Measurements from ENCODE around the gene PPFIBP1. TPM values are rescaled to one million over a fixed set of nuclear protein-coding genes. Genes with fewer than 3 reads are reported as not detected.

PPFIBP1 gene
- polyA plus RNA-seq, 4 donors = 4.9 to 29.3 (median 12.7) TPM

DNA sequence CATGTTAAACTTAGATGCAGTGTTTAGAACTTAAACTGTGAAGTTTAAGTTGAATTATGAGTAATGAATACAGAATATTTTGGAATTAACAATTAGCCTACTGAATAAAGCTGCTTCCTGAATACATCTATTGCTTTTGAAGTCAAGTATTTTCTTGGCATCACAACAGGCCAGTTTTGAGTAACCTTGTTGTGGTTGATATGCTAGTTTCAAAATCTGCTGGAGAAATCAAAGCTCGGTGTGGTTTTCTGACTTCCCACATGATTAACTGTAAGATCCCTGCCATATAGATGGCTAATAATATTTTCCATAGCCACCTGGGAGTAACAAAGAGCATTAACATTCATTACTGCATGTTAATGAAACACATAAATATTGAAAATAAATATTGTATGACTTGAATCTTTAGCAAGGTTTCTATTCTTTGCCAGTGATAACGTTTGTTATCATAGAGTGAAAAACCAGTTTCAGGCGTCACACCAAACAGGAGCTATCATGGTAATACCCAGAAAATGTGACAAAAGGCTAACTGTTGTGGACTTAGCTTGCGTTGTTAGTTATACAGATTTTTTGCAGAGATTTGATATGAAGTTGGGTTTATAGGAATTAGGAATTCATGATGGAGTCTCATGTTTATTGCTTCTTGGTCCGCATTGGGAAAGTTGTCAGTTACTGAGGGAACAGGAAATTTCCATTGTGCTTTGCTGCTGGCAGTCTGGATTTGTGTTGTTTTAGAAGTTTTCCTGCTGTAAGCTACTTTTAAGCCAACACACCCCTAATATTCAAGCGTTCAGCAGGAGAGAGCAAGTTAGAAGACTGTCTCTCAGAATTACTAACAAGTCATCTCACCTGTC lies 32.1 kb downstream of the PPFIBP1 start:
- Histone ChIP-seq H3K4me1 (ENCODE audit: control insufficient read depth in 3 of 3, insufficient read depth in 2 of 3, low read depth in 1 of 3, low read length in 2 of 3) (peaks cover 0 to 5% (median under 1%) of the 10 kb centered on the region in 3 donors), H3K36me3 (ENCODE audit: control insufficient read depth in 3 of 3, insufficient read depth in 2 of 3, low read depth in 1 of 3, low read length in 3 of 3) (no peaks in the 10 kb centered on the region), H3K27ac (ENCODE audit: low read depth in 1 of 3, low read length in 2 of 3) (peak overlapping the region in 1 of 3 donors; percentile 41), H3K27me3 (ENCODE audit: control insufficient read depth in 3 of 3, insufficient read depth in 3 of 3, low read length in 3 of 3) (no peaks in the 10 kb centered on the region), H3K9me3 (ENCODE audit: control insufficient read depth in 2 of 2, insufficient read depth in 1 of 2, low read depth in 1 of 2, low read length in 1 of 2) (no peaks in the 10 kb centered on the region), H3K4me3 (ENCODE audit: low read depth in 1 of 3, low read length in 3 of 3) (no peak overlapping the region)
- FAIRE-seq (no peak), DNase-seq (no peak)
- 54 to 76% (median 67%) methylated on average over 6 of the region's 6 CpGs for WGBS, 3 donors

DNA sequence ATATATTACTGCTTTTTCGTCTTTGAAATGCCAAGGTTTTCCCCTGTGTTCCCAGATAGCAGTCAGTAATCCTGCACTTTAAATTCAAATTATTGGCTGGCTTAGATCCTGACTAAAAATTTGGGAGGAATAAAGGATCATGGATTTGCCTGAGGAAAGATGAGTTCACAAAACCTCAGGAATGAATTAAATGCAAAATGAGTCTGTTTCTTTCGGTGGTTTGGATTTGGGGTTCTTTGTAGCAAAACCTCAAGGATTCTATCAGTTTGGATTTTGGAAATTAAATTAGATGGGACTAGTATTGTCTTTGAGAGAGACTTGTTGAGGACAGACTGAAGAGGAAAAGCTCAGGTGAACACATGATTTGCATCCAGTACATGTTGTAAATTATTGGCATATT lies 36.1 kb downstream of the PPFIBP1 start:
- Histone ChIP-seq H3K4me1 (ENCODE audit: control insufficient read depth in 3 of 3, insufficient read depth in 2 of 3, low read depth in 1 of 3, low read length in 2 of 3) (peaks cover 0 to under 1% (median 0%) of the 10 kb centered on the region in 3 donors), H3K9me3 (ENCODE audit: control insufficient read depth in 2 of 2, insufficient read depth in 1 of 2, low read depth in 1 of 2, low read length in 1 of 2) (no peaks in the 10 kb centered on the region), H3K4me3 (ENCODE audit: low read depth in 1 of 3, low read length in 3 of 3) (no peak overlapping the region), H3K27me3 (ENCODE audit: control insufficient read depth in 3 of 3, insufficient read depth in 3 of 3, low read length in 3 of 3) (no peaks in the 10 kb centered on the region), H3K27ac (ENCODE audit: low read depth in 1 of 3, low read length in 2 of 3) (no peak overlapping the region), H3K36me3 (ENCODE audit: control insufficient read depth in 3 of 3, insufficient read depth in 2 of 3, low read depth in 1 of 3, low read length in 3 of 3) (no peaks in the 10 kb centered on the region)
- WGBS, 3 donors = 82 to 92% (median 90%) methylated on average over 2 of the region's 2 CpGs
- DNase-seq (no peak), FAIRE-seq (no peak)

GRCh38 chr12:27561535-27562350 lies 37.7 kb downstream of the PPFIBP1 start:
- Histone ChIP-seq H3K27ac (ENCODE audit: low read depth in 1 of 3, low read length in 2 of 3) (peak overlapping the region in 1 of 3 donors; percentile 33), H3K36me3 (ENCODE audit: control insufficient read depth in 3 of 3, insufficient read depth in 2 of 3, low read depth in 1 of 3, low read length in 3 of 3) (no peaks in the 10 kb centered on the region), H3K4me3 (ENCODE audit: low read depth in 1 of 3, low read length in 3 of 3) (no peak overlapping the region), H3K9me3 (ENCODE audit: control insufficient read depth in 2 of 2, insufficient read depth in 1 of 2, low read depth in 1 of 2, low read length in 1 of 2) (no peaks in the 10 kb centered on the region), H3K27me3 (ENCODE audit: control insufficient read depth in 3 of 3, insufficient read depth in 3 of 3, low read length in 3 of 3) (no peaks in the 10 kb centered on the region), H3K4me1 (ENCODE audit: control insufficient read depth in 3 of 3, insufficient read depth in 2 of 3, low read depth in 1 of 3, low read length in 2 of 3) (no peaks in the 10 kb centered on the region)
- DNase-seq = no peak
- FAIRE-seq = no peak
- WGBS, 3 donors = 50 to 64% (median 64%) methylated on average over 6 of the region's 6 CpGs

DNA sequence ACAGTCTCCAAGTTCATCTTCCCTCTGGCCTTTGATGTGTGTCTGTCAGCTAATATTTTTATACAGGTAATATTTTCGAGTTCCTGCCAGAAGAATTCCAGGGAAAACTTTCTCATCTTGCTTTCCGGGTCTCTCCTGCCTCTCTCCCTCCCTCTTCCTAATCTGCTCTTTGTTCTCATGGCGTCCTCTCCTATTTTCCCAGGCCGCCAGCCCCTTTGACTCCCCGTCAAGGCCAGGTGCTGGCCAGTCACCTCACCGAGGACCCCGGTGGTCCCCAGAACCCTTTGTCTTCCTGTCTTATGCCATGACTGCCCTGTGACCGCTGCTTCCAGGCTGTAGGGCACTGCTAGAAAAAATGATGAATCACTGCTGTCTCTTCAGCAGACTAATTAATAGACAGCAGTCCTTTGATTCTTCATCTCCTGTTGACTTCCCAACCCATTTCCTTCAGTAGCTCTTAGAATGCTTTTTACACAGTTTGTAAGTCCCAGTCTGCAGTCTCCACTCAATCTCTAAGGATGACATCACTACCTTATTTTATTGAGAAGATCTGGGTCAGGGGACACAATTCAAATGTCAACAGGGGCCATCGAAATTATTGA lies 40.7 kb downstream of the PPFIBP1 start:
- FAIRE-seq (no peak), DNase-seq (no peak)
- H3K27me3 ChIP-seq (ENCODE audit: control insufficient read depth in 3 of 3, insufficient read depth in 3 of 3, low read length in 3 of 3) = no peaks in the 10 kb centered on the region
- WGBS, 3 donors = 66 to 74% (median 73%) methylated on average over 9 of the region's 9 CpGs
- H3K9me3 ChIP-seq (ENCODE audit: control insufficient read depth in 2 of 2, insufficient read depth in 1 of 2, low read depth in 1 of 2, low read length in 1 of 2) = no peaks in the 10 kb centered on the region
- H3K36me3 ChIP-seq (ENCODE audit: control insufficient read depth in 3 of 3, insufficient read depth in 2 of 3, low read depth in 1 of 3, low read length in 3 of 3) = no peaks in the 10 kb centered on the region
- no peaks in the 10 kb centered on the region for H3K4me1 ChIP-seq (ENCODE audit: control insufficient read depth in 3 of 3, insufficient read depth in 2 of 3, low read depth in 1 of 3, low read length in 2 of 3)
- no peak overlapping the region for H3K4me3 ChIP-seq (ENCODE audit: low read depth in 1 of 3, low read length in 3 of 3)
- no peak overlapping the region for H3K27ac ChIP-seq (ENCODE audit: low read depth in 1 of 3, low read length in 2 of 3)

GRCh38 chr12:27566159-27566558 lies 42.2 kb downstream of the PPFIBP1 start:
- Histone ChIP-seq H3K27ac (ENCODE audit: low read depth in 1 of 3, low read length in 2 of 3) (no peak overlapping the region), H3K36me3 (ENCODE audit: control insufficient read depth in 3 of 3, insufficient read depth in 2 of 3, low read depth in 1 of 3, low read length in 3 of 3) (no peaks in the 10 kb centered on the region), H3K9me3 (ENCODE audit: control insufficient read depth in 2 of 2, insufficient read depth in 1 of 2, low read depth in 1 of 2, low read length in 1 of 2) (no peaks in the 10 kb centered on the region), H3K27me3 (ENCODE audit: control insufficient read depth in 3 of 3, insufficient read depth in 3 of 3, low read length in 3 of 3) (no peaks in the 10 kb centered on the region), H3K4me1 (ENCODE audit: control insufficient read depth in 3 of 3, insufficient read depth in 2 of 3, low read depth in 1 of 3, low read length in 2 of 3) (no peaks in the 10 kb centered on the region), H3K4me3 (ENCODE audit: low read depth in 1 of 3, low read length in 3 of 3) (no peak overlapping the region)
- FAIRE-seq (no peak), DNase-seq (no peak)
- WGBS, 3 donors = 74 to 86% (median 82%) methylated on average over 2 of the region's 2 CpGs

DNA sequence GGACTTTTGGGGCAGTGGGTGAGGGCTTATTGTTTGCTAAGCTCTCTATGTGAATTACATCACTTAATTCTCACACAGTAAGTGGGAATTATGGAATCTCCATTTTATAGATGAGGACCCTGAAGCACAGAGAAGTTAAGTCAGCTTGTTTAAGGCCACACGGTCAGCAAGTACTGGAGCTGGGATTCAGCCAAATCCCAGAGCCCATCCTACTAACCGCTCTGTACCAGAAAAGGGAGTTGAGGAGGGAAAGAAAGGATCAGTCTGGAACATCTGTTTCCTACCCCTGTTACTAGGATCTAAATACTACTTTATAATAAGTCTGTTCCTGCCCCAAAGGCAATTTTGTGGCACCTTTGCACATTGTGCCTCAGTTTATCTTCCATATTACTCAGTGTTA lies 42.6 kb downstream of the PPFIBP1 start:
- Histone ChIP-seq H3K4me3 (ENCODE audit: low read depth in 1 of 3, low read length in 3 of 3) (no peak overlapping the region), H3K4me1 (ENCODE audit: control insufficient read depth in 3 of 3, insufficient read depth in 2 of 3, low read depth in 1 of 3, low read length in 2 of 3) (no peaks in the 10 kb centered on the region), H3K9me3 (ENCODE audit: control insufficient read depth in 2 of 2, insufficient read depth in 1 of 2, low read depth in 1 of 2, low read length in 1 of 2) (no peaks in the 10 kb centered on the region), H3K27ac (ENCODE audit: low read depth in 1 of 3, low read length in 2 of 3) (no peak overlapping the region), H3K36me3 (ENCODE audit: control insufficient read depth in 3 of 3, insufficient read depth in 2 of 3, low read depth in 1 of 3, low read length in 3 of 3) (no peaks in the 10 kb centered on the region), H3K27me3 (ENCODE audit: control insufficient read depth in 3 of 3, insufficient read depth in 3 of 3, low read length in 3 of 3) (no peaks in the 10 kb centered on the region)
- DNase-seq (no peak), FAIRE-seq (no peak)
- WGBS, 3 donors = 71 to 86% (median 79%) methylated on average over 2 of the region's 2 CpGs

GRCh38 chr12:27571463-27571862 lies 47.5 kb downstream of the PPFIBP1 start:
- 25 to 54% (median 30%) methylated on average over 1 of the region's 1 CpG for WGBS, 3 donors
- Histone ChIP-seq H3K9me3 (ENCODE audit: control insufficient read depth in 2 of 2, insufficient read depth in 1 of 2, low read depth in 1 of 2, low read length in 1 of 2) (no peaks in the 10 kb centered on the region), H3K4me1 (ENCODE audit: control insufficient read depth in 3 of 3, insufficient read depth in 2 of 3, low read depth in 1 of 3, low read length in 2 of 3) (peaks cover 0 to 2% (median 0%) of the 10 kb centered on the region in 3 donors), H3K36me3 (ENCODE audit: control insufficient read depth in 3 of 3, insufficient read depth in 2 of 3, low read depth in 1 of 3, low read length in 3 of 3) (no peaks in the 10 kb centered on the region), H3K27me3 (ENCODE audit: control insufficient read depth in 3 of 3, insufficient read depth in 3 of 3, low read length in 3 of 3) (no peaks in the 10 kb centered on the region), H3K27ac (ENCODE audit: low read depth in 1 of 3, low read length in 2 of 3) (no peak overlapping the region), H3K4me3 (ENCODE audit: low read depth in 1 of 3, low read length in 3 of 3) (no peak overlapping the region)
- FAIRE-seq (no peak), DNase-seq (no peak)

DNA sequence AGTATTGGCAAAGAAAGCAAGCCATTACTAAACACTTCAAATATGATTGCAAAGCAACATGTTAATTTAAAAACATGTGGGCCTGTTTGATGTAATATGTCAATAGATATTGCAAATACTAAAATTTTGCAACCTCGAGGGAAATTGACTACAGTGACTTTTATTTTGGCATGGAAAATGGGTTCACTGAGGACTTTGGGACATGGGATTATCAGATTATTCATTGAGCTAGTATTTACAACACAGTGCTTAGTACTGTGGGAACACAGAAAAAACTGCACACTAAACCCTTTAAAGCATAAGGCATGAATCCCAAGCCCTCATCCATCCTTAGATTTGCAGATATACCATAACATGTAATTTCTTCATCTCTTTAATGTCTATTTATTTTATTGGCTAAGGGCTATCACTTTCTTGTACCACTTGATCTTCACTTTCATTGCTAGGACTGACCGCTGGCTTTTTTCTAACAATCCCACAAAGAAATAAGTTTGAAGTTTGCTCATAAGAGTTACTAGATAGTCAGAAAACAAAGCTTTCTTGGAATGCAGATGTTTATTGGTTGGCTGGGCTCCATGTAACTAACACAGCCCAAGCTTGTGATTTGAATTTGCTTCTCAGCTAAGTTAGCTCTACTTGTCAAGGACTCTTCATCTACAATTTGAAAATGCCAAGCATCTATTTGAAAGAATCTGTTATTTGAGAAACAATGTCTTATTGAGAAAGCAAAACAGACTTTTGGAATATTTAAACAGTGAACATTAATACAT lies 48.7 kb downstream of the PPFIBP1 start:
- 61 to 77% (median 65%) methylated on average over 2 of the region's 2 CpGs for WGBS, 3 donors

More for the DNA sequence above, 48.7 kb downstream of the PPFIBP1 start:
- DNase-seq (no peak), FAIRE-seq (no peak)
- Histone ChIP-seq H3K36me3 (ENCODE audit: control insufficient read depth in 3 of 3, insufficient read depth in 2 of 3, low read depth in 1 of 3, low read length in 3 of 3) (no peaks in the 10 kb centered on the region), H3K9me3 (ENCODE audit: control insufficient read depth in 2 of 2, insufficient read depth in 1 of 2, low read depth in 1 of 2, low read length in 1 of 2) (no peaks in the 10 kb centered on the region), H3K27me3 (ENCODE audit: control insufficient read depth in 3 of 3, insufficient read depth in 3 of 3, low read length in 3 of 3) (no peaks in the 10 kb centered on the region), H3K4me3 (ENCODE audit: low read depth in 1 of 3, low read length in 3 of 3) (no peak overlapping the region), H3K27ac (ENCODE audit: low read depth in 1 of 3, low read length in 2 of 3) (no peak overlapping the region), H3K4me1 (ENCODE audit: control insufficient read depth in 3 of 3, insufficient read depth in 2 of 3, low read depth in 1 of 3, low read length in 2 of 3) (peaks cover 0 to 2% (median 0%) of the 10 kb centered on the region in 3 donors)

Data from small intestine (tissue), 7 donors.